GM21447 (cell line): Measurements from ENCODE around the gene MTHFR.

Source experiments
- ATAC-seq: cut with Tn5 transposase; IDR thresholded peaks from one replicate; pipeline ENCODE4 v1.9.1; 2021; ENCODE audit not compliant: unreplicated experiment

Gene MTHFR

DNA sequence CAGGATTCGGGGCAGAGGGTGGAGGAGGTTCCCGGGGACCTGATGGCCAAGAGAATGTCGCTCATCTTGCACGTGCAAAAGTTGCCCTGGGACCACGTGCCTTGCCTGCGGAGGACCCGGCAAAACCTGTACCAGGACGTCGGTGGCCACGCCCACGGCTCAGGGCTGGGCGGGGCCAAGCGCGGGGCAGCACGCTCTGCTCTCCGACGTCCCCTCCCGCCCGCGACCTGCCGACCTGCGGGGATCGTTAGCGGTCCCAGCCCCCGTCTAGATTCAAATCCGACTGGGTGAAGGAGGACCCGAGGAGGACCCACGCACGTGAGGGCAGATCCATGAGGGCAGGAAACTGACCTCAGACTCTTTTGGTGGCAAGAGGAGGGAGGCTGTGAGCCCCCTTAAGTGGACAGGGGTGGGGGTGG is 43.8 kb downstream of the MTHFR start, which contains the start of gene C1orf167:
C1orf167 (plus strand) TSS at position 206 of the 419 bp plus-strand sequence. CDS start 2,208 bp downstream, outside the sequence.
- no peak for ATAC-seq

DNA sequence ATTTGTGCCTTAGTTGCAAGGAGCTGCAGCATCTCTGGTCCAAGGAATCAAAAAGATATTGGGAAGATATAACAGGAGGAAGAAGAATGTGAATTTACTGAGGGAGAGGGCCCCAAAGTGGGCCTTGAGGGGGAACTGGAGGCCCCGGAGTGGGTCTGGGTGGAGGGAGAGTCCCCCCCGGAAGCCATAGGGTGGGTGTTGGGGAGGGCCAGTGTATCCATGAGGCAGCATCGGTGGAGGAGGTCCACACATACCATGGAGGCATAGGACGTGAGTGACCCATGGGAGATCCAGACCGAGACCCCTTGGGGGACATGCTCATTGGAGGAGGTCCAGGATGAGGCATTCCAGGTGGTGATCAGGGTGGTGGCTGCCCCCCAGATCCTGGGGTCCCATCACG is 44.5 kb downstream of the MTHFR start:
- no peak for ATAC-seq

DNA sequence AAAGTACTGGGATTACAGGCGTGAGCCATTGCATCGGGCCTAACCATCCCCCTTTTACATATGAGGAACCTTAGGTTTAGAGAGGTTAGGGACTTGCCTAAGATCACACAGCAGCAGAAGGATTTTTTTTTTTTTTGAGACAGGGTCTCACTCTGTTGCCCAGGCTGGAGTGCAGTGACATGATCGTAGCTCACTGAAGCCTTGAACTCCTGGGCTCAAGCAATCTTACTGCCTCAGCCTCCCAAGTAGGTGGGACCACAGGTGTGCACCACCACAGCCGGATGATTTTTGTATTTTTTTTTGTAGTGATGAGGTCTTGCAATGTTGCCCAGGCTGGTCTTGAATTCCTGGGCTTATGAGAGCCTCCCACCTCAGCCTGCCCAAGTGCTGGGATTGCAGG is 46.0 kb downstream of the MTHFR start:
- ATAC-seq: no peak

DNA sequence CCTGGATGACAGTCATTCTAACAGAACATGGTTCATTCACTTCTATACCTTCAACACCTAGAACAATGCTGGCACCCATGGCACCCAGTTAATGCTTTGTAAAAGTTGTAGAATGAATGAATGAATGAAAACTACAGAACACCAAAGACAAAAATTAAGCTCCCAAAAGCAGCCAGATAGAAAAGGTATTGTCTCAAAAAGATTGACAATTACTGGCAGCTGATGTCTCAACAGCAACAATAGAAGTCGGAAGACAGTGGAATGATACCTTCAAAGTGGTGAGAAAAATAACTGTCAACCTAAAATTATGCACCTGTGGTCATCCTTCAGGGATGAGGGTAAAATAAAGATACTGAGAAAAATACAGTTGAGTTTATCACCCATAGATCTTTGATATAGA is 48.7 kb downstream of the MTHFR start:
- ATAC-seq: no peak

DNA sequence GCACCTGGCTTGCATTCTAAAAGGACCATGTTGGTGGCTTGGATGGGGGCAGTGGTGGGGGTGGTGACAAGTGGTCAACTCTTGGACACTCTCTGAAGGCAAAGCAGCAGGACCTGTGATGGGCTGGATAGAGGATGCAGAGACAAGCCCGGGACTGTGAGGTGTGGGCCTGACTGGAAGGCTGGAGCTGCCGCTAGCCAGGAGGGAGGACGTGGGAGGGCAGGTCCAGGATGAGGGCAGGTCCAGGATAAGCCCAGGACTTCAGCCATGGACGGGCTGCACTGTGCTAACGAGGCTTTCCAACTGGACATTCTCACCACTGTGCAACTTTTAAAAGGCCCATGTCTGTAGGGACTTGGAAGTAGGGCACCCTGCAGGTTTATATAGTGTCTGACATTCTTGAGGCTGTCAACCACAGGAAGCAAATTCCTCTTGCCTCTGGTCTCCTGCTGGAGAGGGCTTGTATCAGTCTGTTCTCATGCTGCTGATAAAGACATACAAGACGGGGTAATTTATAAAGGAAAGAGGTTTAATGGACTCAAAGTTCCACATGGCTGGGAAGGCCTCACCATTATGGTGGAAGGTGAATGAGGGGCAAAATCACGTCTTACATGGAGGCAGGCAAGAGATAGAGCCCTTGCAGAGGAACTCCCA is 52.1 kb downstream of the MTHFR start:
- no peak for ATAC-seq

DNA sequence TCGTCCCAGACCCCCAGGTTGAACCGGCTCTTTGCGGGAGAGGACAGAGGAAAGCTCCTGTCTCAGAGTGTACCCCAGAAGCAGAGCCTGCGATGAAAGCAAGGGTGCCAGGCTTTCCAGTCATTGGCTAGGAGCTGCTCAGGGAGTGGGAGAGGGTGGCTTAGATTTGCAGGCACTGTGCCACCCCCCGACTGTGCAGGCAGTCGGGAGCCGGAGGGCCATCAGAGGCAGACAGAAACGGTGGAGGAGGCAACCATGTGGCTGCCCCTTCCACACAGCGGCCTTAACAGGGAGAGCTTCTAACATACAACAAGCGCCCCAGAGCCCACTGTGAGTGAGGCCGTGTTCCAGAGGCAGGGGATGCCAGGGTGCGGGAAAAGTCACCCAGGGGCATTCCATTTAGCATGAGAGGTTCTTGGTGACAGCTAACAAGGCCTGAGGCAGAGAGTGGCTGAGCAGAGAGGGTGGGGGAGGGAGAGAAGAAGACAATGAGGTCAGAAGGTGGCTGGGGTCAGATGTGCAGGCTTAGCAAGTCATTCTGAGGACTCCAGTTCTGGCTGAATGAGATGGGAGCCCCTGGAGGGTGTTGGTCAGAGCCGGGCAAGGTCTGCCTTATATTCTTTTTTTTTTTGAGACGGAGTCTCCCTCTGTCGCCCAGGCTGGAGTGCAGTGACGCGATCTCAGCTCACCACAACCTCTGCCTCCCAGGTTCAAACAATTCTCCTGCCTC is 53.2 kb downstream of the MTHFR start:
- ATAC-seq: no peak

DNA sequence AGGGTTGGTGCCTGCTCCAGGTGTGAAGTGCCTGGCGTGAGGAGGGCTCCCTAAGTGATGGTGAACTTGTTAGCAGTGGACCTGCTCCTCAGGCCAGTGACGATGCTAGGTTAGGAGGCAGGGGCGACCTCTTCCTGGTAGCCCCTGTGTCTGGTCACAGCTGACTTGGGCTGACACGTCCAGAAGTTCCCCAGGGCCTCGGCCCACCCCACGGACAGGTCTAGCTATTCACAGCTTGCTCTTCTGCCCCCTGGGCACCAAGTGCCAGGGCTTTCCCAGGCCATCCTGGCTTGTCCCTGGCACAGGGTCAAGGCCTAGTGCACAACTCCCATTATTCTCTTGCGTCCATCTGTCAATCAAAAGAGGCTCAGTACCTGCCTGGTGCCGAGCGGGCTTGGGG is 54.7 kb downstream of the MTHFR start:
- ATAC-seq: no peak

DNA sequence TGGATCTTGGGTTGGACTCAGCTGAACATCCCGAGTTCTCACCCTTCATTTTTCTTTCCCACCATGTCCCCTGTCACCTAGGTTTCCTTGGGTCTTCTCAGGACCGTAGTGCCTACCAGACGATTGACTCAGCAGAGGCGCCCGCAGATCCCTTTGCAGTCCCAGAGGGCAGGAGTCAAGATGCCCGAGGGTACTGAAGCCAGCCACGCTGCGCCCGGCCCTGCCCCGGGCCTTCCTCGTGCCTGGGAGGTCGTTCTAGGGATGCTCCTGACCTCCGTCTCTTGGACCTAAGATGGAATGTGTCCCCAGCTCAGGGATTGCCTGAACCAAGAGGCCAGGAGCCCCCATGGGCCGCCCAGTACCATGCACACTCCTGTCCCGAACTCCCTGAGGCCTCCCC is 55.8 kb downstream of the MTHFR start:
- no peak for ATAC-seq

DNA sequence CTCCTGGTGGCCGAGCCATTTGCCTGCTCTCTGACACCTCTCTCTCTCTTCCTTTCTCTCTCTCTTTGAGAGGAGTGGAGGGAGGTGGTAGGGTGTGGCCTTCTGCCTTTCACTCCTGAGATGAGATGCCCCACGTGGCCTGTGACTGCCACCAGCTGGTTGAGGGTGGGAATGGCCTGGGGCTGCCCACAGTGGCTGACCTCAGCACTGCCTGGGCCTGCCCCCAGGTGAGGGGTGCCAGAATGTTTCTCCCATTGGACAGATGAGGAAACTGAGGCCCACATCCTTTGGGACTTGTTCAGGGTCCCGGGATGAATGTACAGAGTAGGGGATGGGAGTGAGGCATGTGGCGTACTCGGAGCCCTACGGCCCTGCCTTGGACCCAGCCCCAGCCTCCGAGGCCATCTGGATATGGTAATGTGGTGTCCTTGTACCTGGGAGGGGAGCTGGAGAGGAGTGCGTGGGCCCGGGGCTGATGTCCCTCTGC is 56.5 kb downstream of the MTHFR start:
- no peak for ATAC-seq

DNA sequence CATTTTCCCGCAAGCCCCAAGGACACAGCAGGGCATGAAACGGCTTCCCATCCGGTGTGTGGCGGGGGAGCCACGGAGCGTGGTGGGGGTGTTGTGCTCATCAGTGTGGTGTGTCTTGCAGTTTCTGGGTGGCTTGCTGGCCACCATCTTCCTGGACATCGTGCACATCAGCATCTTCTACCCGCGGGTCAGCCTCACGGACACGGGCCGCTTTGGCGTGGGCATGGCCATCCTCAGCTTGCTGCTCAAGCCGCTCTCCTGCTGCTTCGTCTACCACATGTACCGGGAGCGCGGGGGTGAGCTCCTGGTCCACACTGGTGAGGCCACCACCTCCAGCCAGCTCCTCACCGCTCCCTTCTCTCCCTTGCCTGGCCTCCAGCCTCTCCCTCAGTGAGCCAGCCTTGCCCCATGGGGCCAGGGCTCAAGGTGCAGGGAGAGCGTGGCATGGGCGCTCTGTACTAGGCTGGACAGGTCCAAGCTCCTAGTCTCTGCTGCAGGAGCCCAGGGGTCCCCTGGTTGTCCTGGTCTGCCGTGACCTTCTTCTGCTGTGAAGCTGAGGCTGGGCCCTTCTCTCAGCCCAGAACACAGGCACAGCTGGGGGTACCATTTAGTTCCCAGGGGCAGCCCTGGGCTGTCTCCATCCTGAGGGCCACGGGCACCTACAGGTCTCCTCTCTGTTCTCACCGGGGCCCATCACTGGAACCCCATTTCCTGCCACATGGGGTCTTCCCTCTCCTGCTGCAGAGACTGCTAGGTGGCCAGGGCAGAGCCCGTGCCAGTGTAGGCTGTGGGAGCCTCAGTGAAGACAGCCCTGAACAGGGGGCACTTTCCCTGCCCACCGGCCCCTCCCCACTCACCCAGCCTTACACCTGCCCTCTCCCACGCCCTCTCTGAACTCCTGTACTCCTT is 57.2 kb downstream of the MTHFR start:
- ATAC-seq: no peak

DNA sequence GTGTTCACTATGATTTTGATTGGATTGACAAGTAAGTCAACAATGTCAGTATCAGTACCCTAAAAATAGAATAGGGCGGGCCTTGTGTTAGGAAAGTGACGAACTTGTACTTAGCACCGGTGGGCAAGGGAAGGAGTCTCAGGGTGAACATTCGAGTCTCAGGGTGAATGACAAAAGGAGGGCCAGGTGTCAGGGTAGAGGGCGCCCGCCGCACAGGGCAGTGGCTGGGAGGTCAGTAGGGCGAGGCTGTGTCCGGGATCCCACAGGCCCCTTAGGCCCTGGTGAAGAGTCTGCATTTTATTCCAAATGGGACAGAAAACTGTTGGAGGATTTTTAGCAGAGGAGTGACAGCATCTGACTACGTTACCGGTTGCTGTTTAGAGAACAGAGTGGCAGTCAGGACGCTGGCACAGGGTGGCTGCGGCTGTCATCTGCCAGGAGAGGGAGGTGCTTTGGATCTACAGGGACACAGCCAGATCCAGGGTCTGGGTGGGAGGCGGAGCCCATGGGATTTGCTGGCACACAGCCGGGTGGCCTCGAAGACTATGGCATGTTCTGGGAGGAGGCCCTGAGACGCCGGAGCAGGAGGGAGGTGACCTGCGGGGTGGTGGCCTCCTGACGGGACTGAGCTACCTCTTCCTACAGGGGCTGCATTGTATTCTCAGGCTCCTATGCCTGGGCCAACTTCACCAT is 58.8 kb downstream of the MTHFR start:
- no peak for ATAC-seq

DNA sequence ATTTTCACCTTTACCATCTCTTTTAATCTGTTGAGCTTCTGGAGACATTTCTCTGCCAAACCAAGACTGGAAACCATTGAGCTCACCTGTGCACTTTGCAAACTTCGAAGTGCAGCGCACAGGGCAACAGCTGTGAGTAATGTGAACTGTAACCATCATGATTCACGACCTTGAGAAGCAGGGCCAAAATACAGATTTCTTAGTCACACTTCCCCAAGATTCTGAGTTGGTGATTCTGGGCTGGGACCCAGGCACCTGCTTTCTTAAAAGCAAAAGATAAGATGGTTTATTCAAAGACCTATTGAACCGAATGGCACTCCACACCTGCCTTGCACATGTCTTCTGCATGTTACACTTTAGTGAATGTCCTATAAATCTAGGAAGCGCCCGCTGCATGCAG is 59.7 kb downstream of the MTHFR start:
- ATAC-seq: no peak

DNA sequence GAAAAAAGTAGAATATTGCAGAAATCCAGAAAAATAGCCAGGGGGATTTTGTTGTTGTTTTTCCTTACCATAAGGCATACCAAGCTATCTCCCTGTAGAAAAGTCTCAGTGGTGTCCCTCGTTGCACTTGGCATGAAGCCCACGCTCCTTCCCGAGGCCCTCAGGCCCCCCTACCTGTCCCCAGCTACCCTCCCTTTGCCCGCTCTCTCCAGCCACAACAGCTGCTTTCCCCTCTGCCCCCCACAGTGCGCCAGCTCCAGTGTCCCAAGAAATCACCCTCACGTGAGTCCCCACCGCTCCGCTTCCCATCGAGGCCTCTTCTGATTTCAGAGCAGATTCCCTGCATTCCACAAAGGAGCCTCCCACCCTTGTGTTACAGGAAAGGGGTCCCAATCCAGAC is 61.5 kb downstream of the MTHFR start:
- no peak for ATAC-seq

DNA sequence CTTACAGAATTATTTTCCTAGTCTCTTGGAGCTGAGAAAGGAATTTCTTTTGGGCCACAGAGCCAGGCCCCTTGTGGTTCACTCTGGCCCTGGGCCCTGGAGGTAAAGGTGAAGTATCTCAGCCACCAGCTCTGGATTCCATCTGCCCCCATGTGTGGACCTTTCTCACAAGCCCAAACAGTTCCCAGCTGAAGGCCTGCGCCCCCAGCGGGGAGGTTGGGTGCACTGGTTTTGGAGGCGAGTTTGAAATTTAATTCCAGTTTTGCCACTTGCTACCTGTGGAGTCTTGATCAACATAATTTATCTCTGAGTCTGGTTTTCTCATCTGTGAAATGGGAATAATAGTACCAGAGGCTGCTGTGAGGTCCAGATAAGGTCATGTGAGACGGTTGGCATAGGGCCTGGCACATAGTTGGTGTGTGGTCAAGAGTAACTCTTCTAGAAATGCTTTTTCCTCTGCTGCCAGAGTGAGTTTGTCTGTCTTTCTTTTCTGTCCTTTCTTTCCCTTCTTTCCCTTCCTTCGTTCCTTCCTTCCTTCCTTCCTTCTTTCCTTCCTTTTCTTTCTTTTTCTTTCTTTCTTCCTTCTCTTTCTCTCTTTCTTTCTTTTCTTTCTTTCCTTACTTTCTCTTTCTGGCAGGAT is 63.7 kb downstream of the MTHFR start:
- no peak for ATAC-seq

DNA sequence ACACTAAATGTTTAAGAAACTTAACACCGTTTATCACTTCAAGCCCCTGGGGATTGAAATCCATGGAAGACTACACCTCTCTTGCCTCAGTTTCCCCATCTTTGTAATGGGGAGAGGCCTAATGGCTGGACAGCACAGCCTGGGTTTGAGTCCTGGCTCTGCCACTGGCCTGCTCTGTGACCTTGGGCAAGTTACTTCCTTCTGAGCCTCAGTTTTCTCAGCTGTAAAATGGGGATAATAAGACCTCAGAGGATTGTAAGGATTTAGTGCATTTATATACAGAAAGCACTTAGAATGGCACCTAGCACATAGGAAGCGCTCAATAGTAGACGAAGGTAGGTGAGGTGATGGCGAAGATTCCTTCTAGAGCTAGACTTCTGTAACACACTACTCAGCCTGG is 64.3 kb downstream of the MTHFR start:
- no peak for ATAC-seq

DNA sequence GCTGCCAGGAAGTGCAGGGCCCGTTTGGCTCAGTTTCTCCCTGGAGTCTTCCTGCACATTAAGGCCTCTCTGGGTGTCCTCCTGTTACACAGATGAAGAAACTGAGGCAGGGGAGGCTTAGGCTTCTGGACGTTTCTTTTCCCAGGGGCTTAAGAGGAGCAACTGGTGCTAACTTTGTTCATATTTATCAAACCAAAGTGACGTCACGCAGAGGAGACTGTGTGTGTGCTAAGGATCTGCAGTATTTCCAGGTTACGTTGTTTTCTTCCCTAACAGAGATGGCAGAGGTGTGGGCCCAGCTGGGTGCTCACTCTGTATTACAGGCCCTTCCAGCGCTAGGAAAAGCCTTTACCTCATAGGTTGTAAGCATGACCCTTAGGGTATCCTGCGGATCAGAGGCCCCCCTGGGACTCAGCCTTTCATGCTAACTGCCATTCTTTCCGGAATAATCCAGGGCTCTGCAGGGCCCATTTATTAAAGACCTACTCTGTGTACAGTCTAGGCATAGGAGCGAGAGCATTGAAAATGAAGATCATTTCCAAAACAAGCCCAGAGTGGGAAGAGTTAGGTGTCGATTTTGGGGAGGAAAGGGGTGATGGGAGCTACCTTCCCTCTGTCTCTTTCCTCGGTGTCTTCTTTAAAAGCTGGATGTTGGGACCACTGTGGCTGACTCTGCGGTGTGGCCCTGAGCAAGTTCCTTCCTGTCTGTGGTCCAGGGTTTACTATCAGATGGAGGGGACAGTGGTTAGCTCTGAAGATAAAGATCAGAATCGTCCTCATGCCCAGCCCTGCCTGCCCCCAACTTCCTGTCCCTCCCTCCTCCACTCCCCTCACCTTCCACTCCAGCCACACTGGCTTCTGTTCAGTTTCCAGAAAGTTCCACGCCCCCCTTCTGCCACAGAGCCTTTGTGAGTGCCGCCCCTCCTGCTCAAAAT is 65.2 kb downstream of the MTHFR start:
- ATAC-seq: no peak

DNA sequence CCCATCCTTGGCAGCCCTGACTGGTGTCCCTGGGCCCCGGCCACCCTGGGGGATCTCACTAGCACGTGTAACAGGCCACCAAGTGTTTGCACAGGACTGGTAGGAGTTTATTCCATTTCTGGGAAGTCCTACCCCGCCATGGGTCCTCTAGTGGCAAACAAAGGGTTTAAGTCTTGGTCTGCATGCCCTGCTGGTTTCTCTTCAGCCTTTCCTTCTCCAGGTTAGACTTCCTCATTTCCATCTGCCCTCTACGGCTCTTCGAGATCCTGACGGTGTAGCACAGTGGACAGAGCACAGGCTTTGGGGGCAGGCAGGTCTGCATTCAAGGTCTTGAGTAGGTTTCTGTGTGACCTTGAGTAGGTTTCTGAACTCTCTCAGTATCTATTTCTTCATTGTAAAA is 67.0 kb downstream of the MTHFR start:
- no peak for ATAC-seq

DNA sequence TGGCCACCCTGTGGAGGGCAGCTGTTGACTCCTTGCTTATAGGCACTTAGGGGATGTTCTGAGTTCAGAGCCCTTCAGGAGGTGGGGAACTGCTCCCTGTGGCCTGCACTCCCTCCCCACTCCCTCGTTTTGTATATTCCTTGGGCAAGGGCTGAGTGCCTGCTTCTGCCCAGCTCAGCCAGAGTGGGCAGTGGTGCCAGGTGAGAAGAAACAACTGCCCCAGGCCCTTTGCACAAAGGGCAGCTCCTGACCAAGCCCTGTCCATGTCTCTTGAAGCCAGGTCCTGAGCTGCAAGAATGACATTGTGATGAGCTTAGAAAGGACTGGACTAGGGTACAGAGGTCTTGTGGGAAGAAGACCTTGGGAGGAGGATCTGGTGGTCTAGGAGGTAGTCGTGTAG is 67.7 kb downstream of the MTHFR start:
- ATAC-seq: no peak
